ENCODE results near the gene CCDC13.

GRCh38 chr3:42814246-42814645 is 41.2 kb upstream of the CCDC13 start:
- no peak for TF ChIP-seq CTCF (IDR thresholded peaks at IDR 0.05; ENCODE audit: low read depth, low read length, poor library complexity, severe bottlenecking)
- TF ChIP-seq EZH2phosphoT487 (IDR thresholded peaks at IDR 0.05; ENCODE audit: borderline replicate concordance, low read length), result no peak

All from DOHH2 (cell line).